Astrocyte (in vitro differentiated cells and primary cell): ENCODE measurements around the gene PRR36. TPM values are rescaled to one million over a fixed set of nuclear protein-coding genes. Genes with fewer than 3 reads are reported as not detected.

Experiments used
- DNase-seq: peaks from one replicate; pipeline ENCODE4 v3.0.0-alpha.2; 2010; ENCODE audit warnings: low read depth
- FAIRE-seq: peaks from 2 replicates; lab custom pipeline; 2011; peaks lifted over from hg19 to GRCh38; lab: Jason Lieb, UNC
- H2AFZ ChIP-seq: 2 replicates; pipeline ENCODE4 v1.6.0; 2012; ENCODE audit warnings: low read depth, low read length, inconsistent platforms
- H3K27ac ChIP-seq: 2 replicates; pipeline ENCODE4 v1.5.1; 2011; ENCODE audit warnings: low read depth, low read length, inconsistent platforms
- H3K27me3 ChIP-seq: 2 replicates; pipeline ENCODE4 v1.6.0; 2011; ENCODE audit warnings: low read length, inconsistent platforms; ENCODE audit not compliant: insufficient read depth
- H3K36me3 ChIP-seq: 2 replicates; pipeline ENCODE4 v1.5.1; 2011; ENCODE audit warnings: low read length, inconsistent platforms; ENCODE audit not compliant: insufficient read depth
- H3K4me1 ChIP-seq: 2 replicates; pipeline ENCODE4 v1.5.1; 2011; ENCODE audit warnings: low read length, inconsistent platforms; ENCODE audit not compliant: insufficient read depth
- H3K4me2 ChIP-seq: 2 replicates; pipeline ENCODE4 v1.6.0; 2012; ENCODE audit warnings: low read length, inconsistent platforms
- H3K4me3 ChIP-seq: 2 replicates; pipeline ENCODE4 v1.5.1; 2011; ENCODE audit warnings: low read depth, mild to moderate bottlenecking, low read length, inconsistent platforms; ENCODE audit not compliant: insufficient read depth
- H3K79me2 ChIP-seq: 2 replicates; pipeline ENCODE4 v1.6.0; 2012; ENCODE audit warnings: mild to moderate bottlenecking, low read length, inconsistent platforms; ENCODE audit not compliant: insufficient read depth
- H3K9ac ChIP-seq: 2 replicates; pipeline ENCODE4 v1.6.0; 2012; ENCODE audit warnings: mild to moderate bottlenecking, low read length, inconsistent platforms
- H3K9me3 ChIP-seq: 2 replicates; pipeline ENCODE4 v1.5.1; 2012; ENCODE audit warnings: low read depth, mild to moderate bottlenecking, low read length, inconsistent platforms; ENCODE audit not compliant: insufficient read depth
- H4K20me1 ChIP-seq: 2 replicates; pipeline ENCODE4 v1.6.0; 2012; ENCODE audit warnings: low read length, inconsistent platforms; ENCODE audit not compliant: insufficient read depth
- H3K27ac Mint-ChIP-seq: one replicate; pipeline ENCODE4 v1.8.0; 2021; ENCODE audit warnings: mild to moderate bottlenecking, mixed read lengths; ENCODE audit not compliant: unreplicated experiment
- H3K27me3 Mint-ChIP-seq: one replicate; pipeline ENCODE4 v1.8.0; 2021; ENCODE audit warnings: low read depth, mixed read lengths; ENCODE audit not compliant: unreplicated experiment
- H3K36me3 Mint-ChIP-seq: one replicate; pipeline ENCODE4 v1.8.0; 2021; ENCODE audit warnings: low read depth, mixed read lengths; ENCODE audit not compliant: unreplicated experiment
- H3K4me1 Mint-ChIP-seq: one replicate; pipeline ENCODE4 v1.8.0; 2021; ENCODE audit warnings: low read depth, mixed read lengths; ENCODE audit not compliant: unreplicated experiment
- H3K4me3 Mint-ChIP-seq: one replicate; pipeline ENCODE4 v1.8.0; 2021; ENCODE audit warnings: mild to moderate bottlenecking, moderate library complexity, mixed read lengths; ENCODE audit not compliant: unreplicated experiment
- H3K9me3 Mint-ChIP-seq: one replicate; pipeline ENCODE4 v1.8.0; 2021; ENCODE audit warnings: mild to moderate bottlenecking, mixed read lengths; ENCODE audit not compliant: unreplicated experiment
- CTCF ChIP-seq: IDR thresholded peaks from 2 replicates; pipeline ENCODE4 v1.5.1; 2011; ENCODE audit warnings: low read depth, mild to moderate bottlenecking, inconsistent platforms, low read length, moderate library complexity; ENCODE audit not compliant: insufficient read depth
- EZH2 ChIP-seq: IDR thresholded peaks from 2 replicates; pipeline ENCODE4 v1.6.1; 2012; ENCODE audit warnings: mild to moderate bottlenecking, low read length, inconsistent platforms; ENCODE audit not compliant: insufficient read depth
- total RNA-seq: library from RNA; stranded (reverse); gene quantifications from 2 replicates; pipeline ENCODE4 v1.2.1, GENCODE V29; 2021

PRR36 gene
- total RNA-seq, 1 donor from 2014 or later: 1.3 TPM

GRCh38 chr19:7850945-7851622, 23.1 kb downstream of the PRR36 start:
- Histone ChIP-seq H3K4me3 (no peak overlapping the region), H3K4me1 (no peaks in the 10 kb centered on the region), H3K36me3 (no peaks in the 10 kb centered on the region), H3K9ac (no peak overlapping the region), H3K4me2 (no peak overlapping the region), H3K79me2 (no peaks in the 10 kb centered on the region), H3K27me3 (no peaks in the 10 kb centered on the region), H2AFZ (no peak overlapping the region), H3K27ac (no peak overlapping the region), H4K20me1 (peaks cover 6% of the 10 kb centered on the region), H3K9me3 (no peaks in the 10 kb centered on the region)
- no peak for FAIRE-seq
- H3K36me3 Mint-ChIP-seq: no peaks in the 10 kb centered on the region
- peaks cover 3% of the 10 kb centered on the region for H3K27me3 Mint-ChIP-seq
- peaks cover 3% of the 10 kb centered on the region for H3K4me1 Mint-ChIP-seq
- no peak overlapping the region for H3K27ac Mint-ChIP-seq
- no peak for DNase-seq
- H3K4me3 Mint-ChIP-seq: no peak overlapping the region
- no peaks in the 10 kb centered on the region for H3K9me3 Mint-ChIP-seq
- no peak for TF ChIP-seq CTCF
- no peak for TF ChIP-seq EZH2

GRCh38 chr19:7850000-7850813, 24.0 kb downstream of the PRR36 start:
- no peak overlapping the region for H3K4me3 Mint-ChIP-seq
- Histone ChIP-seq H3K36me3 (no peaks in the 10 kb centered on the region), H3K27ac (no peak overlapping the region), H3K4me1 (no peaks in the 10 kb centered on the region), H3K9me3 (no peaks in the 10 kb centered on the region), H4K20me1 (peaks cover 15% of the 10 kb centered on the region), H3K27me3 (no peaks in the 10 kb centered on the region), H2AFZ (no peak overlapping the region), H3K9ac (no peak overlapping the region), H3K4me2 (no peak overlapping the region), H3K79me2 (no peaks in the 10 kb centered on the region), H3K4me3 (no peak overlapping the region)
- TF ChIP-seq CTCF (no peak), EZH2 (no peak)
- DNase-seq (no peak), FAIRE-seq (no peak)
- no peaks in the 10 kb centered on the region for H3K36me3 Mint-ChIP-seq
- no peak overlapping the region for H3K27ac Mint-ChIP-seq
- peaks cover 3% of the 10 kb centered on the region for H3K4me1 Mint-ChIP-seq
- no peaks in the 10 kb centered on the region for H3K27me3 Mint-ChIP-seq
- H3K9me3 Mint-ChIP-seq: no peaks in the 10 kb centered on the region
